NCI-H82 (cell line): Measurements from ENCODE around the gene ANAPC2.

Experiments
- DNase-seq: peaks from one replicate; lab custom pipeline; 2025; lab: John Stamatoyannopoulos, UW

Gene ANAPC2

DNA sequence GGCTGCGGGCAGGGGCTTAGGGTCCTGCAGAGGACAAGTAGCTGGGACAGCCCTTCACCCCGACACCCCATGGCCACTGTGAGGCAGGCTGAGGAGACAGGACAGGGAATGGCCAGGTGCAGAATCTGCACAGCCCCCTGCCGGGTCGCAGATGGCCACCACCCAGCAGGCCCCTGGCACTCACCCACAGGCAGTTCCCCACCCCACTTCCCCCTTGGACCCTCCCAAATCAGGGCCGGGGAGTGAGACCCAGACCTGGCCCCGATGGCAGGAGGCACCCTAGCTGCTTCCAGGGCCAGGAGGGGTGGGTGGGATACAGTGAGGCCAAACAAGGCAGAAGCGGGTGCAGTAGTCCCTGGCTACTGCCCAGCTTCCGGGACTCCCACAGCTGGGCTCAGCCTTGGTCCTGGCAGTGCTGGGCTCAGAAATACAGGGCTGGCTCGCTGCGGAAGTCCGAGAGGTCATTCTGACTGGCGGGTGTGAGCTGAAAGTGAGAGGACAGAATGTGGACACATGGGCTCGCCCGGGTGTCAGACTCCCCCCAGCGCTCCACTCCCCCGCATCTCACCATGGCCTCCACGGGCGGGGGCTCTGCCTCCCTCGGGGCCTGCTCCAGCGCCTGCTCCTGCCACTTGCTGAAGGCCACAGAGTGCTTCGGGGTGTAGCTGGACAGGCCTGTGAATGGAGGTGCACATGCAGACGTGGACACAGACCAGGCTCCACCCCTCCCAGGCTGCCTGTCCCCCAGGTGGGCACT is 3.5 kb upstream of the ANAPC2 start:
- DNase-seq: no peak

DNA sequence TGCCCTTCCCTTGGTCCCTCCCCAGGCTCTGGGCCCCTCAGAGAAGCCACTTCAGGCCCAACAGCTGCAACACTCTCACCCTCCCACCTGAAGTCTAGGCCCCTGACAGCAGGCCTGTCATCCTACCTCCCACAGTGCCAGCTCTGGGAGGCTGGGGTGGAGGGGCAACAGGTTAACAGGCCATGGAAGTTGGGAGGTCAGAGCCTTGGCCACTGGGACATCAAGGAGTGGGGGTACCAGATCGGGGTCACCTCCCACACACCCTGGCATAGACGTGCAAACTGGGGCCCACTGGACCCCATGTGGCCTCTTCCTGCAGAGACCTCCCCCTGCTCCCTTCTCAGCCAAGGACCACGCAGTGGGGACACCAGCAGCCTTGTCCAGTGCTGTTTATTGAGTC is 2.9 kb upstream of the ANAPC2 start:
- DNase-seq: no peak

DNA sequence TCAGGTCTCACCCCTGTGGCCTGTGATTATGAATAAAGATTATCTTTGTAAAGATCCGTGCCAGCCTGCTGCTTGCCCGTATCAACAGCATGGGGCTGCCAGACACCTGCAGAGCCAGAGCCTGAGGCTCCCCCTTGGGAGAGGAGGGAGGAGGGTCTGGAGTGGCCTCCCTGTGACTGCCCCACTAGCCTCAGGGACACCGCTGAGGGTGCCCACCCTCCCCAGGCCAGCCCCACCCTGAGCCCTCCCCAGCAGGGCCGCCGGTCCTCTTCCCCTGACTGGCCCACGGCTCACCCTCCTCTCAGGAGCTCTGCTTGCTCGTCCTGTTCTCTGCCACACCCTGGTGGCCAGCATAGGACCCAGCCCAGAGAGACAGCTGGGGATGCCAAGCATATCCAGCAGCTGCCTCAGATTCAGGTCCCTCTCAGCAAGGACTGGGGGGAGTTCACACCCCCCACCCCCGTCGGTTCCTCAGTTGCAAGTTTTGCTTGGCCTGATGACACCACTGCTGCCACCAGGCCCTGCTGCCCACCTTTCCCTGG is 2.0 kb upstream of the ANAPC2 start:
- DNase-seq: peak; percentile 15

DNA sequence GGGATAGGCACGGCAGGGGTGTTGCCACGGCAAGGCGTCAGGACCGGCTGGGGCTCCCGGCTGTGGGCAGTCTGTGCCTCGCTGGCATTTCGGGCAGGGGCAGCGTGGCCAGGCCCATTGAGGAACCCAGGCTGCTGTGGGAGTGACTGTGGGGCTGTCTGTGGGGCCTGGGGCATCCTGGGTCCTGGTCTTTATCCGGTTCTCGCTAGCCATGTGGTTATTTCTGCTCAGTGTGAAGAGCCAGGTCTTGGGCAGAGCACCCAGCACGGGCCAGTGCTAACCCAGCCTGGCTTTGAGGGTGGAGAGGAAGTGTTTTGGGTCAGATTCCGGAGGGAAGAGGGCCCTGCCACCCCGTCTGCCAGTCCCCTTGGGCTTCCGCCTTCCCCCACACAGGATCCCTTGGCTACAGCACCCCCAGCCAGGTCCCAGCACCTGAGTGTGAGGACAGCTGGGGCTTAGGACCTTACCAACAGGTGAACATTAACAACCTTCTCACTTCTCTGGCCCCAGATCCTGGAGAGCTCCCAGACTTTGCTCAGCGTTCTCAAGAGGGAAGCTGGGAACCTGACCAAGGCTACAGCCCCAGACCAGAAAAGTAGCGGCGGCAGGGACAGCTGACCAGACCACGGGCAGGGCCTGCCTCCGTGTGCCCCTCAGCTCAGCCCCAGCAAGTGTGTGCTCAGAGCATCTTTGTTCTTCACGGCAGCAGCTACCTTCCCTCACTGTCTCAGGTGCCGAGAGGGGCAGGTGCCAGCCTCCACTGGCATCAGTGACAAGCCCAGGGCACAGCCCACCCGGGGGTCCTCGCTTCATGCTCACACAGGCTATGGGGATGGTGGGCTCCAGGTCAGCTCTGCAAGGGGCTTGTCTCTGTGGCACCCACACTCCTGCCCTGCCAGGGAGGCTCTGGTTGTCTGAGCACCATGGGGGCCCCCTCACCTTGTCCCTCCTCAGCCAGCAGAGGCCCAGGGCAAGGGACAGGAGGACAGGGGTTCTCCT is 1.2 kb upstream of the ANAPC2 start:
- DNase-seq: no peak

DNA sequence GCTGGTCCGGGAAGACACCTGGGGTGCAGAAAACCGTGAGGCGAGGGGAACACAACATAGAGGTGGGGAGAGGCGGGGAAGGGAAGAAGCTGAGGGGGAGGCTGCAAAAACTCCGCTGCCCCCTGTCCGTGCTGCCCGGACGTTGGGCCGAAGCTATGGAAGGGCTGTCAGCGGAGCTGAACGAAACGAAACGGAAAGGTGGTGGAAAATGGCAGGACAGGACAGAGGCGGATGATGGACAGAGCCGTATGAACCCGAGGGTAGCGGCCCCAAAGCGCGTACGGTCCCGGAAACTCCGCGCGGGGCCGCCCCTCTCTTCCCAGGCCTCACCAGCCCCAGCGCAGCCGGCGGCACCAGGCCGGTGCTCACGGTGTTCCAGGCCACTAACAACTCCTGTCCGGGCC is 272 bp downstream of the ANAPC2 start:
- no peak for DNase-seq

DNA sequence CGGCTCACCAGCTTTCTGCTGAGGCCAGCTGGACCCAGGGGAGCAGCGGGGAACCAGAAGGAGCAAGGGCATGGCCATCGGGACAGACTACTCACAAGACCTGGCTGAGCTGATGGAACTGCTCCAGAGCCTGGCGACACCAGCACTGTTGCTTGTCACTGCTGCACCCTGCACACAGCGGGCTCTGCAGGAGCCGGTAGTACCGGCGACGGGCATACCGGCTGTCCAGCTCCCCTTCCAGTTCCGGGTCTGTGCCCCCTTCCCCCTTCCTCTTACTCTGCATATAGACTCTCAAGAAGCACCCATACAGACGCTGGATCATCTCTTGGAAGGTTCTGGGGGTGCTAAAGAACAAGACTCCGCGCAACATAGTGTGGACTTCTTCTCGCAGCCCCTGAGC is 974 bp downstream of the ANAPC2 start:
- no peak for DNase-seq

DNA sequence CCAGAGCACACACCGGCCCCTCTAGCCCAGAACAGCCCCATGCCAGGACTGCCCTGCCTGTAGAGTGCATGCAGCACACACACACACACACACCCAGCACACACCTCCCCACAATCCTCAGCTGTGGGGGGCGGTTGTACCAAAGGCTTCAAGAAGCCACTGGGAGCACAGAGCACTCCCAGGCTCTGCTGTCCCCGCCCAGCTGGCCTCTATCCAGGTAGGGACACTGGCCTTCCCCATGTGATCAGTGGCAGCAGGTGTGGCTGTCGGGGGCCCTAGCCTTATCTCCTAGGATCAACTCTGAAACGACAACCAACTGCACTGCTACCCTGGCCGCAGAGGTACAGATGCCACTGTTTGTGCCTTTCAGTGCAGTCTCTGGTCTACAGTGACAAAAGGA is 2.0 kb downstream of the ANAPC2 start:
- DNase-seq: no peak

DNA sequence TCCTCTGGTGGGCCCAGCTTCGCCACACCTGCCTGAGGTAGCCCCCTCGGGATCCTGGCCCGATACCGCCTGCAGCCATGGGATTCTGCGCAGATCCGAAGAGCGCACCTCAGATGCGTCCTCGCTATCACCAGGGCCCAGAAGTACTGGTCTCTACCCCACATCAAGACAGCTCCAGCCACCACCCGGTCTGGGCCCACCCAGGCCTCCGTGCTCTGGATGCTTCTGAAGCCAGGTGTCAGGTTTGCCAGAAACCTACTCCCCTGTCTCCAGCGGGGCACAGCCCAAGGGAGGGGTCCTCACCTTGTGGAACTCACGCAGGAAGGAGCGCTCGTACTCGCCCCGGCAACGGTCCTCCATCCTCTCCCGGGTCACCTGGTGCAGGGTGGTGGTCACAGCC is 2.4 kb downstream of the ANAPC2 start:
- no peak for DNase-seq

DNA sequence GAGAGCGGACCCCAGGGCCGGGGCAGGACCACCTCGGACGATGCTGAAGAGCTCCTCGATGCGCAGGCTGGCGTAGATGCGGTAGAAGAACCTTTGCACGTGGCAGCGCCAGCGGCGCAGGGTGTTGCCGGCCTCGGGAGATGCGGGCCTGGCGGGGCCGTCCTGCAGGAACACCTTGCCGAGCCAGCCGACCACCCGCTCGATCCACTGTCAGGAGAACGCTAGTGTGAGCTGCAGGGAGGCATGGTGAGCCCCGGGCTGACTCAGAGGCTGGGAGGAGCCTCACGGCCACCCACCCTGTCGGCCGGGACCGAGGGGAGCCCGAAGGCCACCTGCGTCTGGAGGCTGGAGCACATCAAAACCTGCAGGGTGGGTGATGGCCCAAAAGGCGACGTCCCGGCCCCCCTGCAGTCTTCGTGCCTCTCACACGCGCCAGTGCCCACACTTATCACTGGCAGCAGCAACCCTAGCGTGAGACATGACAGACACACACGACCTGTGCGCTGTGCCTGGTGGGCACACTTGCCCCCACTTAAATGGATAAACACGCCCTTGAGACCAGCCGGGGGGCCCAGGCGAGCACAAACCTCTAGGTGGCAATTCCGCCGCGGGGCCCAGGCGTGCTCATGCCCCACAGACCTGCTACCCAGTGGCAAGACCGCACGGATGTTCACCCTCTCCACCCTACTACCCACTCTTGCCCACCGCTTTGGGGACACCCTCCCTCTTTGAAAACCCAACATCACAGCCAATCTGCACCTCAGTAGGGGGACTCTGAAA is 3.3 kb downstream of the ANAPC2 start:
- DNase-seq: no peak

DNA sequence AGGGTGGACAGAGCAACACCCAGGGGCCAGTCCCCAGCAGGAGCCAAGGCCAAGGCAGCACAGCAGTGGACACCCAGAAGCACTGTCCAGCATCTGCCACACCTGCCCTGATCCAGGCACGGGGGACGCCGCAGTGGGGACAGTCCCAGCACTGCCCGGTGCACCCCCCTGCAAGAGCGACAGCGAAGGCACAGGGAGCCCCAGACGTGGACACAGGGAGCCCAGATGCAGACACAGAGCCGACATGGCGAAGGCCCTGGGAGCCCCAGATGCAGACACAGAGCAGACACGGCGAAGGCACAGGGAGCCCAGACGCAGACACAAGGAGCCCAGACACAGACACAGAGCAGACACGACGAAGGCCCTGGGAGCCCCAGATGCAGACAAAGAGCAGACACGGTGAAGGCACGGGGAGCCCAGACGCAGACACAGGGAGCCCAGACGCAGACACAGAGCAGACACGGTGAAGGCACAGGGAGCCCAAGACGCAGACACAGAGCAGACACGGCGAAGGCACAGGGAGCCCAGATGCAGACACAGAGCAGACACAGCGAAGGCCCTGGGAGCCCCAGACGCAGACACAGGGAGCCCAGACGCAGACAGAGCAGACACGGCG is 4.3 kb downstream of the ANAPC2 start:
- DNase-seq: no peak

DNA sequence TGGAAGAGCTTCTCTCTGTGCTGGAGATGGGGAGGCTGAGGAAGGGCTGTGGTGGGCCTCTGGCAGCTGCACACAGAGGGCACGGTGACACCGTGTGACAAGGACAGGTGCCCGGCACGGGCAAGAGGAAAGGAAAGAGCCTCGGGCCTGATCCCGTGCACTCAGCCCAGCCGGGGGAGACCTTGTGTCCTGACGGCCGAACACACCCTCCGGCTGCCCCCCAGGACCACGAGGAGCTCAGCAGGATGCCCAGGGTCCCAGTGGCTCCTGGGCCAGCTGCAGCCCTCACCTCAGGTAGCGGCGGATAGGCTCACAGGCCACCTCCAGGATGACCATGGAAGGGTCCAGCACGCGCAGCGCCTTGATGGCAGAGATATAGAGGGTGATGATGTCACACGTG is 5.5 kb downstream of the ANAPC2 start:
- no peak for DNase-seq

DNA sequence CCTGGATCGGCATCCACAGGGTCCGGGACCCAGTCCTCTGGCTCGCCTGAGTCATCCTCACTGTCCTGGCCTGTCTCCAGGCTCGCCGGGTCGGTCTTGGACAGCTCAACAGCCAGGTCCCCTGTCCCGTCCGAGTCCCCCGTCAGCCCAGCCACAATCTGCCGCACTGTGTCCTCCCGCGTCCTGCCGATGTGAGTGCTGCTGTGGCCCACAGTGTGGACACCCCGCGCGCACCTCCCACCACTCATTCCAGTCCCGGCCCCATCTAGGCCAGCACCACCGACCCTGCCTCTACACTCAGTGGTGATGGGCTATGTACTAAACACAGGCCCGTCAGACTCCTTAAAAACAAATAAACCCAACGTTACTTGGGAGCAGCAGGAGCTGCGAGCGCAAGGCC is 6.7 kb downstream of the ANAPC2 start:
- no peak for DNase-seq

DNA sequence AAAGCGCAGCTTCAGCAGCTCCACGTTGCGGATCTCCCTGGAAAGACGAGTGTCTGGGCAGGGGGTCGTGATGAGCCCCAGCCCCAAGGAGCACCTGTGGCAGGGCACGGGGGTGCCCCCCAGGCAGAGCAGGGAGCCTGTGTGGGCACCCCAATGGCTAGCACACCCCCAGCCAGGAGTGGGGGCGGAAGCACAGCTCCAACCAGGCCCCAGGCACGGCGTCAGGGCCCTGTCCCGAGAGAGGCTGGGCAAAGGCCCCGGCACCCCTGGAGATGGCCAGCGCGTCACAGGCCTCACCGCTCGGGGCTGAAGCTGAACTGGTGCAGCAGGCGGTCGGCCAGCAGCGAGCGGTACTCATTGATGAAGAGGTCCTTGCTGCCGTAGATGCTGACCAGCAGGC is 7.9 kb downstream of the ANAPC2 start:
- no peak for DNase-seq

DNA sequence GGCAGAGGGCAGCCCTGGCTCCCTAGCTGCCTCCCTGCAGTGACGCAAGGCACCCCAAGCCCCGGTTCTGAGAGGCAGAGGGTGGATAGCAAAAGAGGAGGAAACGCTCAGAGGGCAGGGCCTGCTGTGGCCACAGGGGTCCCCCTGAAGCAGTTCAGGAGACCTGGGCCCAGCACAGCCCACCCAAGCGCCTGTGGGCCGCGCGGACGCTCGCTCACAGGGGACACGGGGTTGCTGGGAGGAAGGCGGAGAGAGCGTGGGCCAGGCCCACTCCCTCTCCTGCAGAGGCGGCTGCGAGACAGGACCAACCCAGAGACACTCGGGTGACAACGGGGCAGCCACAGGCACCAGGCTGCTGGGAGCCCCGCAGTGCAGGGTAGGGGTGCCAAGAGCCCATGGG is 8.6 kb downstream of the ANAPC2 start:
- no peak for DNase-seq

DNA sequence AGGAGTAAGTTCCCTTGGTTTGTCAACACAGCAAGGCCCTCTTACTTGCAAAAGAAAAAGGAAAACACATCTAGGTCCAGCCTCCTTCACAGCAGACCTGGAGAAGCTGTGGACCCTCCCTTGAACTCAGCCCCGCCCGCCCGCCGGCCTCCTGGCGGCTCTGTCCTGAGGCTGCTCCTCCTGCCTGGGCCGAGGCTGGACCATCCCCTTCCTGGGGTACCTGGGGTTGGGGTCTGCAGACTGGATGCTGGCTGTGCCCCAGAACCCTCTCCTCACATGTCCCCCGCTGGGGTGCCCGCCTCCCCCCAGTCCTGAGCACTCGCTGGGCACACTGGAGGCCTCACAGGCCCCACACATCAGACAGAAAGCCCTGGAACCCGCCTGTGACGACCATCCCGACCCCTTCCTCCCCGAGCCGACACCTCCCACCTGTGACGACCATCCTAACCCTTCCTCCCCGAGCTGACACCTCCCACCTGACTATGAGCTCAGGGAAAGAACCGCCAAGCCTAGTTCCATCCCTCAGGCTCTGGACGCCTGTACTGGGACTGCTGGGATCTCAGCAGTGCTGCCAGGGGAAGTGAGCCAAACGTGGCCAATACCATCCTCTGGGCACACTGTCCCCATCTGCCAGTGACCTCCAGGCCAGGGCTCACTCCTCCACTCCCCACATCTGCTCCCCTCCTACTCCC is 9.3 kb downstream of the ANAPC2 start:
- no peak for DNase-seq

DNA sequence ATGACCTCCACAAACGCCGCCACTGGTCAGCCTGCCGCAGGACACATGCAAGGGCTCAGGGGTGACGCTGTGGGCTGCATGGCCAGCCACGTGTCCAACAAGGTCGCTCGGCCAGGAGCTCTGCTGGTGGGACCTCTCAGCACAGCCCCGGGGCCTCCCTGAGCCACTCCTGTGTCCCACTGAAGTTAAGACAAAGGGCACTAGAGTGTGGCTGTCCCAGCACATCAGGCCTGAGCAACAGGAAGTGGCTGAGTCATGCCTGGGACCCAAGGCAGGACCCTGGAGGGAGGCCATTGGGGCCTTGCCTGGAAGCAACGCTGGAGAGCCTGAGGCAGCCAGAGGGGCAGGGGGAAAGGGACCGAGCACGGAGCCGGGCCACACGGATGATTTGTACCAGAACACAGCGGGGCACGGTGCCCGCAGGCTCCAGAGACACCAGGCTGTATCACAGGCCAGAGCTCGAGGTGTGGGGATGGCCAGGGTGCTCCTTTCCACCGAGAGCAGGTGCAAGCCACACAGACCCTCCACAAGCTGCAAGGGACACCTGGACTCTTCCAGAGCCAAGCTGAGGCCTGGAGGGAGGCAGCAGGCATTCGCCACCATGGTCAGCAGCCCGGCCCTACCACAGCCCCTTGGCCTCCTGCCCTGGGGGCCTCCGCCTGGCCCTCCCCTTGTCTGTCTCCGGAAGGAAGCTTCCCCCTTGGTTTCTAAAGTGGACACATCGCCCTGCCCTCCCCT is 10.0 kb downstream of the ANAPC2 start:
- no peak for DNase-seq

DNA sequence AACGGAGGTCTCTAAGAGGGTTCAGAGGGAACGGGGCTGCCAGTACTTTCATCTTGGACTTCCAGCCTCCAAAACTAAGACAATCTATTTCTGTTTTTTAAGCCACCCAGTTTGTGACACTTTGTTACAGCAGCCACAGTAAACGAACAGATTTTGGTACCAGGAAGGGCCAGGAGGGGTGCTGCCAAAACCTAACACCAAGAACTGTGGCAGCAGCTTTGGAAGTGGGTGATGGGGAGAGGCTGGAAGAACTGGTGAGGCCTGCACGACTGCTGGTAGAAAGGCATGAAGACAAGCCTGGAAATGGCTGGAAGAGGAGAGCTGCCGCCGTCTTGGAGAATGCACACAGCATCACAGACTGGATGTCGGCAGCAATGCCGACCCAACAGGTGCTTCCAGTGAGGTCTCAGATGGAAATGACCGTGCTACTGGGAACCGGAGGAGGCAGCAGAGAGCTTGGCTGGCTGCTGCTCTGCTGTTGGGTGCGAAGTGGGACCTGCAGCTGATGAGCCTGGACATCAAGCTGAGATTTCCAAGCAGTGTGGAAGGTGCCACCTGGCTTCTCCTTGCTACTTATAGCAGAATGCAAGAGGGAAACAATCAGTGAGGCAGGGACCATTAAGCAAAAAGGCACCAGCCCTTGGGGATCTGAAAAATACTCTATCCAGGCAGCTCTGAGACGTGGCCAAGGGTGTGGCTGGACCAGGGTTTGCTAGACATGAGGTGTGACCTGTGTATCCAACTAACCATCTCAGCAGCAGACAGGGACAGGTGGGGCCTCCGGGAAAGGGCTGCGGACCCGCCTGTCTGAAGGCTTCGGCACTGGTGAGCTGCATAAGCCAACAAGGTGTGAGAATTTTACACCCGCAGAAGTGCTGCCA is 11.8 kb downstream of the ANAPC2 start:
- DNase-seq: peak; percentile 77

DNA sequence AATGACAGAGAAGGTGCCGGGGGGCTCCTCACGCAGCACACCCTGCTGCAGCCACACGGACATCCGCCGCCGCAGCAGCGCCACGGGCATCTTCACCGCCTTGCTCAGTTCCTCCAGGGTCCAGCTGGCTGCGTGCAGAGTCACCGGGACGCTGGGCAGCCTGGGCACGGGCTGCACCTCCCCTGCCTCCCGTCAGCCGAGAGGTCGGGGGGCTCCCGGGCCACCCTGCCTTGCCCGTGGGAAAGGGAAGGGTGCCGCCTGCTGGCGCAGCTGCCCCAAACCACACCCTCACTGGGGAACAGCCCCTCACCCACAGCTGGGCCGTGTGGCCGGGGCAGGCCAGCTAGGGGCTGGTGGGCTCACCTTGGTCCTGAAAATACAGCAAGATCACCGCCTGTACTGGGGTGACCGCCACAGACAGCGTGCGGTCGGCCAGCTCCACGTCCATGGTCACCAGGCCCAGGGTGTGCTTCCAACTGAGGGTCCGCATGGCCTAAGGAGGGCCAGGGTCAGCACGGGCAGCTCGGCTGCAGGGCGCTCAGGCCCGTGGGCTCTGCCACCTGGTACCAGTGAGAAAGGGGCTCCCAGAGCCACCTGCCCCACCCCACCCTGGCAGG is 12.9 kb downstream of the ANAPC2 start:
- DNase-seq: no peak

DNA sequence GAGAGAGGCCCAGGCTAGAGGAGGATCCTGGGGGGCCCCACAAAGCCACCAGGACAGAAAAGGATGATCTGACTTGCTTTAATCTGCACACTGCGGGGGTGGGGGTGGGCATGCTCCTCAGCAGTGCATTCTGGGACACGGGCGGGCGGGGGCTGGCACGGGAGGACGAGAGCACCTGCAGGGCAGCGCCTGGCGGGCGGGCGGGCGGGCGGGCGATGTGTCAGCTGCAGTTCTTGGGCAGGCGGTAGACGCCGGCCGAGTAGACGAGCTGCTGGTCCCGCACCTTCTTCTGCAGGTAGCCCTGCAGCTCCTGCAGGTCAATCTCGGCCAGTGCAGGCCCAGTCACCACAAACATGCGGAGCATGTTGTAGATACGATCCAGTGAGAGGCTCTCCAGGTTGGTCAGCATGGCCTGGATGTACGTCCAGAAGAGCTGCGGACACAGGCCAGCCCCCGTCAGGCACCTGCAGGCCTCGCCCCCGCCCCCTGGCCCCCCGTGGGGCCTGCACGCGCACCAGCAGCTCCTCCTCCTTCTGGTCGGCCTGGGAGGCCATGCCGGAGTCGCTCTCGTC is 13.6 kb downstream of the ANAPC2 start:
- DNase-seq: no peak
